Upper lobe of right lung (tissue), 1 donor: ENCODE data around the gene COX10. TPM values are rescaled to one million over a fixed set of nuclear protein-coding genes. Genes with fewer than 3 reads are reported as not detected.

Source experiments
- ATAC-seq: fragments of 200-7000 bp; cut with Tn5 transposase; one replicate; pipeline ENCODE4 v1.9.1; 2020; ENCODE audit warnings: mild to moderate bottlenecking, moderate library complexity
- DNase-seq: peaks from one replicate; pipeline ENCODE4 v3.0.0-alpha.2; 2020
- H3K27ac ChIP-seq: fragments of 200-600 bp; one replicate; pipeline ENCODE4 v1.8.0; 2022
- H3K27me3 ChIP-seq: fragments of 200-600 bp; one replicate; pipeline ENCODE4 v1.8.0; 2022; ENCODE audit warnings: mild to moderate bottlenecking
- H3K36me3 ChIP-seq: fragments of 200-600 bp; one replicate; pipeline ENCODE4 v1.8.0; 2022
- H3K4me1 ChIP-seq: fragments of 200-600 bp; one replicate; pipeline ENCODE4 v1.8.0; 2022
- H3K4me3 ChIP-seq: fragments of 200-600 bp; one replicate; pipeline ENCODE4 v1.8.0; 2022; ENCODE audit warnings: mild to moderate bottlenecking
- H3K9me3 ChIP-seq: fragments of 200-600 bp; one replicate; pipeline ENCODE4 v1.8.0; 2022
- CTCF ChIP-seq: fragments of 200-600 bp; IDR thresholded peaks from one replicate; pipeline ENCODE4 v1.8.0; 2022; ENCODE audit warnings: antibody characterized with exemption
- intact Hi-C: fragments of 100-400 bp; cut with DNase I; formaldehyde crosslinking; loops from one replicate; pipeline ENCODE4 v1.11.0; 2022
- total RNA-seq: library from RNA; stranded (reverse); fragmentation: NEBNext Ultra II Directional; extraction: Animal tissue kit (Norgen Biotek cat#: 25700); gene quantifications from one replicate; pipeline ENCODE4 v1.2.1, GENCODE V29; 2021
- donor health status: DM: no; HTN: yes; CAD: no; lungs with severe emphysema.

COX10 gene
- total RNA-seq, 1 donor from 2014 or later, result 13.5 TPM

- peaks cover 31% of the 10 kb centered on the region for H3K4me1 ChIP-seq
- H3K27ac ChIP-seq, result peak overlapping the region; percentile 24
- ATAC-seq (no peak), DNase-seq (no peak)
- H3K9me3 ChIP-seq, result no peaks in the 10 kb centered on the region
- no peak for TF ChIP-seq CTCF
- intact Hi-C loops, result no loop called here
- H3K4me3 ChIP-seq, result no peak overlapping the region
- no peaks in the 10 kb centered on the region for H3K36me3 ChIP-seq
- H3K27me3 ChIP-seq, result no peaks in the 10 kb centered on the region
Measured at GRCh38 chr17:14201988-14202380, 132.7 kb downstream of the COX10 start.

- intact Hi-C loops, result no loop called here
- H3K36me3 ChIP-seq, result no peaks in the 10 kb centered on the region
- H3K9me3 ChIP-seq, result no peaks in the 10 kb centered on the region
- DNase-seq (no peak), ATAC-seq (no peak)
- no peak overlapping the region for H3K4me3 ChIP-seq
- peaks cover 29% of the 10 kb centered on the region for H3K4me1 ChIP-seq
- no peaks in the 10 kb centered on the region for H3K27me3 ChIP-seq
- no peak overlapping the region for H3K27ac ChIP-seq
- TF ChIP-seq CTCF, result no peak
Measured at GRCh38 chr17:14202388-14203166, 133.3 kb downstream of the COX10 start.

- Histone ChIP-seq H3K9me3 (no peaks in the 10 kb centered on the region), H3K36me3 (no peaks in the 10 kb centered on the region), H3K27ac (no peak overlapping the region), H3K27me3 (no peaks in the 10 kb centered on the region), H3K4me3 (no peak overlapping the region), H3K4me1 (peaks cover 25% of the 10 kb centered on the region)
- TF ChIP-seq CTCF, result no peak
- ATAC-seq (no peak), DNase-seq (no peak)
- intact Hi-C loops, result no loop called here
Measured at GRCh38 chr17:14203388-14203787, 134.1 kb downstream of the COX10 start.

GRCh38 chr17:14204084-14204483 is 134.8 kb downstream of the COX10 start:
- no peaks in the 10 kb centered on the region for H3K27me3 ChIP-seq
- ATAC-seq (no peak), DNase-seq (no peak)
- H3K36me3 ChIP-seq, result no peaks in the 10 kb centered on the region
- intact Hi-C loops, result no loop called here
- no peaks in the 10 kb centered on the region for H3K9me3 ChIP-seq
- H3K4me3 ChIP-seq, result no peak overlapping the region
- no peak for TF ChIP-seq CTCF
- H3K27ac ChIP-seq, result no peak overlapping the region
- H3K4me1 ChIP-seq, result peaks cover 25% of the 10 kb centered on the region

- no peaks in the 10 kb centered on the region for H3K36me3 ChIP-seq
- intact Hi-C loops, result no loop called here
- no peaks in the 10 kb centered on the region for H3K27me3 ChIP-seq
- H3K4me3 ChIP-seq, result no peak overlapping the region
- ATAC-seq (no peak), DNase-seq (no peak)
- no peak for TF ChIP-seq CTCF
- H3K4me1 ChIP-seq, result peaks cover 25% of the 10 kb centered on the region
- H3K9me3 ChIP-seq, result no peaks in the 10 kb centered on the region
- H3K27ac ChIP-seq, result no peak overlapping the region
Measured at GRCh38 chr17:14204546-14204945, 135.2 kb downstream of the COX10 start.

GRCh38 chr17:14205380-14205779 is 136.1 kb downstream of the COX10 start:
- Histone ChIP-seq H3K27me3 (no peaks in the 10 kb centered on the region), H3K4me3 (no peak overlapping the region), H3K9me3 (no peaks in the 10 kb centered on the region), H3K4me1 (peaks cover 23% of the 10 kb centered on the region), H3K27ac (no peak overlapping the region), H3K36me3 (no peaks in the 10 kb centered on the region)
- TF ChIP-seq CTCF, result no peak
- no peak for DNase-seq
- intact Hi-C loops, result no loop called here
- ATAC-seq, result no peak
